COR-L47 (cell line): Measurements from ENCODE around the gene ZNF143.
A peak's percentile ranks its signal among the peaks of the same experiment; 100 is the strongest.
"Not testable (repeated sequence)": the region's sequence is repeated elsewhere in the genome, so short reads cannot be mapped to it uniquely, and the experiment has no call there.

Experiments used
- DNase-seq: peaks from one replicate; lab custom pipeline; 2025; lab: John Stamatoyannopoulos, UW

Gene ZNF143

DNA sequence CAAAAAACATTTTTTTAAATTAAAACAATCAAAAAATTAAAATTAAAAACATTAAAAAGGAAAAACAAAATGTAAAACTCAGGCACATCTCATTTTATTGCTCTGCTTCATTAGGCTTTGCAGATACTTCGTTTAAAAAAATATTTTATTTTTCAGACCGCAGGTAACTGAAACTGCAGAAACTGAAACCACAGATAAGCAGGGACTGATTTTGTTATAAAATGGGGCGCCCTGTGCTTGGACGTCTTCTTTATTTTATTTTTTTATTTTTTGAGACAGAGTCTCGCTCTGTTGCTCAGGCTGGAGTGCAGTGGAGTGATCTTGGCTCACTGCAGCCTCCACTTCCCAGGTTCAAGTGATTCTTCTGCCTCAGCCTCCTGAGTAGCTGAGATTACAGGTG, 88.4 kb downstream of the ZNF143 start:
- not testable (repeated sequence) for DNase-seq

DNA sequence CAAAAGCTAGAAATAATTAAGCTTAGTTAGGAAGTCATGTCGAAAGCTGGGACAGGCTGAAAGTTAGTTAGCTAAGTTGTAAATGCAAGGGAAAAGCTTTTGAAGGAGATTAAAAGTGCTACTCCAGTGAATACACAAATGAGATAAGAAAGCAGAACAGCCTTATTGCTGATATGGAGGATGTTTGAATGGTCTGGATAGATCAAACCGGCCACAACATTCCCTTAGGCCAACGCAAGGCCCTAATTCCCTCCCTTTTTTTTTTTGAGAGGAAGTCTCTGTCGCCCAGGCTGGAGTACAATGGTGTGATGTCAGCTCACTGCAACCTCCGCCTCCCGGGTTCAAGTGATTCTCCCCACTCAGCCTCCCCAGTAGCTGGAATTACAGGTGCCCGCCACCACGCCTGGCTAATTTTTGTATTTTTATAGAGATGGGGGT, 89.4 kb downstream of the ZNF143 start:
- no peak for DNase-seq

DNA sequence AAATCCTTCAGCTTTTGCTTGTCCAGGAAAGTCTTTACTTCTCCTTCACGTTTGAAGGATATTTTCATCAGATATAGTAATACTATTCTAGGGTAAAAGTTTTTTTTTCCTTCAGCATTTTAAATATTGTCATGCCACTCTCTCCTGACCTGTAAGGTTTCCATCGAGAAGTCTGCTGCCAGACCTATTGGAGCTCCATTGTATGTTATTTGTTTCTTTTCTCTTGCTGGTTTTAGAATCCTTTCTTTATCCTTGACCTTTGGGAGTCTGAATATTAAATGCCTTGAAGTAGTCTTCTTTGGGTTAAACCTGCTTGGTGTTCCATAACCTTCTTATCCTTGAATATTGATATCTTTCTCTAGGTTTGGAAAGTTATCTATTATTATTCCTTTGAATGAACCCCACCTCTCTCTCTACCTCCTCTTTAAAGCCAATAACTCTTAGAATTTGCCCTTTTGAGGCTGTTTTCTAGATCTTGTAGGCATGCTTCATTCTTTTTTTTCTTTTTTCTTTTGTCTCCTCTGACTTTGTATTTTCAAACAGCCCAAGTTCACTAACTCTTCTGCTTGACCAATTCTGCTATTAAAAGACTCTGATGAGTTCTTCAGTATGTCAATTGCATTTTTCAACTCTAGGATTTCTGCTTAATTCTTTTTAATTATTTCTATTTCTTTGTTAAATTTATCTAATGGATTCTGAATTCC, 100.6 kb downstream of the ZNF143 start:
- no peak for DNase-seq

DNA sequence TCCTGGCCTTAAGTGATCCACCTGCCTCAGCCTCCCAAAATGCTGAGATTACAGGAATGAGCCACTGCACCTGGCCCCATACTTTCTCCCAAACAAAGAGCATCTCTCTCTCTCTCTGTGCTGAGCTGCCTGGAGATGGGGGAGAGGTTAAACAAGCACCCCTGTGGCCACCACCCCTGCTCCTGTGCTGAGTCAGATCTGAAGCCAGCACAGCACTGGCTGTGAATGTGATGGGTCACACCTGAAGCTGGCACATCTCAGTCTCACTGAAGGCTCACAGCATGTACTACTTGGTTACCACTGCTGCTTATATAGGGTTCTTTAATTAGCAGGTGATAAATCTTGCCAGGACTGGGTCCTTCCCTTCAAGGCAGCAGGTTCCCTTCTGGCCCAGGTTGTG, 101.9 kb downstream of the ZNF143 start:
- DNase-seq: no peak

DNA sequence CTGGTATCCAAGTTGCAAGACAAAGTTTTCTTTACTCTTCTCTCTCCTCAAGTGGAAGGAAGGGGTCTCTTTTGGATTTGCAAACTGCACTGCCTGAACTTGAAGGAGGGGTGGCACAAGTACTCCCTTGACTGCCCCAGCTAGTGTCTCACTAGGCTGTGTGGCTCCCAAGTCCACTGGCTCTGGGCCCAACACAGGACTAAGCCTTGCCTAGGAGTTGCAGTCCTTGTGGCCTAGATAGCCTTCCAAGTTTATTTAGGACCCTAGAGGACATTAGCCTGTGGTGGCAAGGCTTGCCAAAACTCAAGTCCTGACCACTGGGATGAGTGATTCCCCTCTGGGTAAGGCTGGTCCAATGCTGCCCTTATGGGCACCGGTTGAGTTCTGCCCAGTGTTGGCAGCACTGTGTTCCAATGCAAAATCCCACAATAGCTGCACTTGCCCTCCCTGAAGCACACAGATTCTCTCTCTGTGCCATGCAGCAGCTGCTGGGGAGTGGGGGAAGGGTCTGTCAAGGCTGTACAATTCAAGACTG, 102.5 kb downstream of the ZNF143 start:
- DNase-seq: no peak

DNA sequence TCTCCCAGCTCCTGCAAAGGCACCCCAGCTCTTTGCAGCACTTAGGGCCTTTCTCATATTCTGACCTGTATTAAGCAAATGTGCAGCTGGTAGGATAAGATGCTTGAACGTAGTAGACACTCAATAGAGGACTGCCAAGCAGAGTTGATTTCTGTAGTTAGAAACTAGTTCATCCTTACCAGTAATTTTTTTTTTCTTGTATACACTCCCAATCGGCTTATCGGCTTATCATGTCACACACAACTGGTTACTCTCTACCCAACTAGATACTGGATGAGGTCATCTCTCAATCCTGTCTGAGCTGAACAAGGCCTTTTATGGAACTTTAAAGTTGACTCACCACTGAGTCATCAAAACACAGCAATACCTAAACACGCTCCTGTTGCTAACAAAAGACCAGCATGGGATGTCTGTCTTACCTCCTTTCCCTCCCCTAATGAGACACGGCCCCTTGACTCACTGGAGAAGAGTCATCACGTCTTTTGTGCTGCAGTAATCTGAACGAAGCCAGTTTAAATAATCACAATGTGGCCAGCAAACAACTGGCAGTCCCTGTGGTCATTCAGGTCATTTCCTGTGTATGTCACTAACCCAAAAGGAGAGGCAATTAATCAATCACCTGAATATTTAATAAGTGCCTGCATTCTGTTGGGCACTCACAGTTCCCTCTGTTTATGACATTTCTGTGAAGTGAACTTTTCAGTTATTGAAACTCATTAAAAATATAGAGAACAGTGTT, 105.2 kb downstream of the ZNF143 start:
- DNase-seq: peak; percentile 56

DNA sequence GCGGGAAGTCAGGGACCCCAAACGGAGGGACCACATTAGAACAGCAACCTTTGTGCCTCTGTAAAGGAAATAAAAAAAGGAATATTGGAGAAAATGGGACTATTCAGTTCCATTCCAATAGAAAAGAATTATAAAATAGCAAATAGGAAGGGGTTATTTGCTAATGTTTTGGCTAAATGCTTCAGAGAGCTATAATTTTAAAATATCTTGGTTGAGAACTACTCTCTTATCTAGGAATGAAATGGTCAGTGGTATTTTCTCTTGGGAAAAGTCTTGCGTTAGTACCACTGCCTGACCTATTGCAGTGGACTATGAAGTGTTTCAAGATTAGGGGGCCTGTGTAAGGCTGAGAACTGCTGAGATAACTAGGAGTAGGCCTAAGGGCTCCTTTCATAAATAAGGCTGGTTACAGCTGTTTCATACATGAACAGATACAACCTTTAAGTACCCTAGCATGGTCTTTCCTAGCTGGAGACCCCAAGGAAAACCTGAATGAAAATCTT, 105.8 kb downstream of the ZNF143 start:
- no peak for DNase-seq

DNA sequence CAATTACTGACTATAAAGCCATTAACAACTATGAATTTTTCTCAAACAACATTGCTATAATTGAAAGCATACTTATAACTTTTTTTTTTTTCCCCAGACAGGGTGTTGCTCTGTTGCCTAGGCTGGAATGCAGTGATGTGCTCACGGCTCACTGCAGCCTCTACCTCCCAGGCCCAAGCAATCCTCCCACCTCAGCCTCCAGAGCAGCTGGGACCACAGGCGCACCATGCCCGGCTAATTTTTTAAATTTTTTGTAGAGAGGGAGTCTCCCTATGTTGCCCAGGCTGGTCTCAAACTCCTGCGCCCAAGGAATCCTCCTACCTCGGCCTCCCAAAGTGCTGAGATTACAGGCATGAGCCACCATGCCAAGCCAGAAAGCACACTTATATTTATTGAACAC, 106.6 kb downstream of the ZNF143 start:
- no peak for DNase-seq

DNA sequence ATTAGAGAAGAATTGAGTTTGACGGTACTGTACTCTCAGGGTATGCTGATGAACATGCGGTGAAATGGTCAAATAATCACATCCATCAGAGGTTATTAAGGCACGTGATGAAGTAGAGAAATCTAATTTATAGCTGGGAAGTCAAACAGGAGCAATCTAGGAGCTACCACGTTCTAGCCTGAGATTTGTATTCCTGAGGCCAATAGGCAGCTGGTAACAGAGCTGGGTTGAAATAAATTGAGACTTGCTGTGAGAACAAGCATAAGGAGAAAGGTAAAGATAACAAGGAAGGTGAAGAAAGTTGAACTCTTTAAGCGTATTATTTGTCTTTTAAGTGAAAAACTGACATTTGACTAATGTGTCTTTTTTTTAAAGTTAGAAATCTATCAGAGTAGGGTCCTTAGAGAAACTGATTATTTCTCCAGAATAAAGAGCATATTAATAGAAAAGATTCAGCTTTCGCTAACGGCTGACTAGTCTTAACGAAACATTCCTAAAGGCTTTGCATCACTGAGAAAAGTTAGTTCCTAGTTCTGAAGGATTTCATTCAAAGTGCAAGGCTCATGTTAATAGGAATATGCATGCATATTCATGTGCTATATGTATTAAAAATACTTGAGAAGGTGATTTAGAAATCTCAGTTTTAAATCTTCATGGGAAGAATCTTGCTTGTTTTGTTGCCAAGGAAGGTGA, 107.5 kb downstream of the ZNF143 start:
- no peak for DNase-seq

DNA sequence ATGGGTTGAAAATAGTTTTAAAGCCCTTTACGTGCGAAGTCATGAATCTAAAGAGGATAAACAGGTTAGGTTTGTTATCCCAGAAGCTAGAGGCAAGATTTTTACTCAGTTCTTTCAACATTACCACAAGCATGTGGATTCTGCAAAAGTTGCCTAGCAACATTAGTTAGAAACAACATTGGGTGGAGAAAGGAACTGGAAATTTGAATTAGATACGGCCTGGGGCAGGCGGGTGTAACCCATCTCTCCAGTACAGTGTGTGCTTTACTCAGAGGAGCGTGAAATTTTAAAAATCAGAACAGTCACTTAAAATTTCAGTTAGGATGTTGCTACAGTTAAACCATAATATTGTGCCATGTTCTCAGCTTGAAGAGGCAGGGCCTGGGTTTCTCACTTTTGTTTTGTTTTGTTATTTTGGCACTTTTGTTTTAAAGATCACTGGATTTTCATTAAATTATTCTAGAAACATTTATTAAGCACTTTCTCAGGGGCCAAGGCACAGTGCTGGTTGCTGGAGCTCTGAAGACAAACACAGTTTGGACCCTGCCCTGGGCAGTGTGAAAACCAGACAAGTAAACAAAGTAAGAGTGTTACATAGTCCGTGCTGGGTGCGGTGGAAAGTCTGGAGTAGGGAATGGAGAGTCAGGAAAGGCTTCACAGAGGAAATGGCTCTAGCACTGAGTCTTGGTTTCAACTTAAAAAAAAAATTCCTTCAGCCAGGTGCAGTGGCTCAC, 108.2 kb downstream of the ZNF143 start:
- peak; percentile 13 for DNase-seq

DNA sequence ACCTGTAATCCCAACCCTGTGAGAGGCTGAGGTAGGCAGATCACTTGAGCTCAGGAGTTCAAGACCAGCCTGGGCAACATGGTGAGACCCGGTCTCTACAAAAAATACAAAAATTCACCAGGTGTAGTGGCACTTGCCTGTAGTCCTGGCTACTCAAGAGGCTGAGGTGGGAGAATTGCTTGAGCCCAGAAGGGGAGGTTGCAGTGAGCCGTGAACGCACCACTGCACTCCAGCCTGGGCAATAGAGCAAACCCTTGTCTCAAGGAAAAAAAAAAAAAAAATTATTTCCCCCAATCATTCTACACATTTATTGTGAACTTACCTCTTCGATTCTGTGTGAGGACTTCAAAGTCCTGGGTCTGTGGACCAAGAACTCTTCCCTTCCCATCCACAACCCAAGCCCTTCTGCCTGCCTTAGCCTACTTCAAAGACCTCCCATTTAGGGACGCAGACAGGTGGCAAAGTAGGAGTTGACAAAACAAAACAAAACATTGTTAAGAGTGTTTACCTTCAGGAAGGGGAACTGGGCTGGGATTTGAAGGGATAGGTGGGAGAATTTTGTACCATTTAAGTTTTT, 108.9 kb downstream of the ZNF143 start:
- no peak for DNase-seq

DNA sequence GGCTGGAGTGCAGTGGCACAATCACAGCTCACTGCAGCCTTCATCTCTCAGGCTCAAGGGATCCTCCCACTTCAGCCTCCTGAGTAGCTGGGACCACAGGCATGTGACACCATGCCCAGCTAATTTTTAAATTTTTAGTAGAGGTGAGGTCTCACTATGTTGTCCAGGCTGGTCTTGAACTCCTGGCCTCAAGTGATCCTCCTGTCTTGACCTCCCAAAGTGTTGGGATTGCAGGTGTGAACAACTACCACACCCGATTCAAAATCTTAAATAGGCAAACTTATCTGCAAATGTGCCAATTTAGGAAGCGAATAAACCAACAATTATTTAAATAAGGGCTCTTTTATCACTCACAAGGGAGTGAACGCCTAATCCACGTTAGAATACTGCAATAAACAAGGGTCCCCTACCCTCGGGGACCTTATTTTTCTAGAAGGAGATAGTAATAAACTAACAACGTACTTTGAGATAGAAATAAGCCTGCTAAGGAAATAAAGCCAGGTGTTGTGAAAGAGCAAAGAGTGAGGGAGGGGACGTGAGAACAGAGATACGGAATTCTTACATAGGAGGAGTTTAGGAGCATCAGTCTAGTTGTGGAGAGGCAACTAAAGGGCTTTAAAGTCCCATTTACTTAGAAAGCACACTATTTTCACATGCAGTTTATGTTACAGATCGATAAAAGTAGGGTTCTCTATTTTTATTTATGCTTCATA, 109.7 kb downstream of the ZNF143 start:
- DNase-seq: no peak

DNA sequence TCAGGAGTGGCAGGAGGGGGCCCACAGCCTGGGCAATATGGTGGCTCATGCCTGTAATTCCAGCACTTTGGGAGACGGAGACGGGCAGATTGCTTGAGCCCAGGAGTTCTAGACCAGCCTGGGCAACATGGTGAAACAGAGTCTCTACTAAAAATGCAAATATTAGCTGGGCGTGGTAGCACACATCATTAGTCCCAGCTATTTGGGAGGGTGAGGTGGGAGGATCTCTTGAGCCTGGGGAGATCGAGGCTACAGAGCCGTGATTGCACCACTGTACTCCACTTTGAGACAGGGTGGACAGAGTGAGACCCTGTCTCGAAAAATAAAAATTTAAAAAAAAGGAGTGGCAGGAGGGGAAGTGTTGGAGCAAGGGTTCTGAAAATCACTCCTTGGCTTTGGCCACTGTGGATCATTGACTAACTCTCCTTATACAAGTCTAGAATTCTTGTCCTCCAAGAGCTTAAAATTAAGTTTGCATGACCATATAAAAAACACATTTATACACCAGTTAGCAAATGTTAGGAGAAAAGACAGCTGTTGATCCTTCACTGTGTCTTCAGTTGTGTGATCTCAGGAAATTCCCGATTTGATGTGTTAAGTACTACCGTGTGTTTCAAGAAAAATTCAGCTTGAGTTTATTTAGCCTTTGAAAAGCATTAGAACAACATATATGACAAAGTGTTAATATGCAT, 110.4 kb downstream of the ZNF143 start:
- DNase-seq: no peak

DNA sequence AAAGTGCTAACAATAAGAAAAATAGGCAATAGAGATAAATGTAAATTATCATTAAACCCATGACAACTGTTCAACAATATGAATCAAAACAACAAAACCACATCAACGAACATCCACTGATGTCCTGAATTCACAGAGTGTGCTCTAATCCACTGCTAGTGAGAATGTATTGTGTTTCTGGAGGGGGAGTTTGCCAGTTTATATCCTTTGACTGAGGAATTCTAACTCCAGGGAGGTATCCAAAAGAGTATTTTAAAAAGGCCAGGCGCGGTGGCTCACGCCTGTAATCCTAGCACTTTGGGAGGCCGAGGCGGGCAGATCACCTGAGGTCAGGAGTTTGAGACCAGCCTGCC, 110.9 kb downstream of the ZNF143 start:
- DNase-seq: no peak

DNA sequence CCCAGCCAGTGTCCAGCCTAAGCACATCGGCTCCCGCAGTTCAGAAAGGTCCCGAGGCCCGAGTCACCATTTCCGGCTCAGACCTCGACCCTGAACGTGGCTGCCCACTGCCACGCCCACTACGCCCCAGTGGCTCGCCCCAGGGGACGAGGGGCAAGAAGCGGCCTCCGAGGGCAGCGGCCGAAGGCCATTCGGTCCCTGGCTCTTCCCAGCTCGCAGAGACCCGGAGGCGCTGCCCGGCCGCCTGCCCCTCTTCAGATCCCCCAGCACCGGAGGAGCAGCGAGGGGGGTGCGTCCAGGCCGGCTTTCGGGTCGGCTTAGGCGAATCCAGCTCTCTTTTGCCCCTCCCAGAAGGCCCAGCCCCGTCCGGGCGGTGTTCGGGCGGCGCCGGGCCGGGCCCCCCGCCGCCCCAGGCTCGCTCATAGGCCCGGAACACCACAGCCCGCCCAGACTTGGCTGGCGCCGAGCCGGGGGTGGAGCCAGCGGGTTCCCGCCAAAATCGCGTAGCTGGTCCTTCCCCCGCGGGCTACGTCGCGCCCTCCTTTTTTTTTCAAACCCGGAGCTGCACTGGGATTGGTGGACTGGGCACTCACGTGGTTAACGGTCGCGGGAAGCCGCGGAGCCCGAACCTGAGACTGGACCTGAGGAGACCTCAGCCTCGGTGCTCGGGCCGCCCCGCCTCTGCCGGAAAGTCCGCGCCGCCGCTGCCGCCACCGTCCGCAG, 112.4 kb downstream of the ZNF143 start, which contains the start of gene WEE1:
TSS of gene WEE1 (plus strand) at position 619 of the 723 bp plus-strand sequence. CDS start 264 bp downstream, outside the sequence.
- DNase-seq: peak; percentile 98

DNA sequence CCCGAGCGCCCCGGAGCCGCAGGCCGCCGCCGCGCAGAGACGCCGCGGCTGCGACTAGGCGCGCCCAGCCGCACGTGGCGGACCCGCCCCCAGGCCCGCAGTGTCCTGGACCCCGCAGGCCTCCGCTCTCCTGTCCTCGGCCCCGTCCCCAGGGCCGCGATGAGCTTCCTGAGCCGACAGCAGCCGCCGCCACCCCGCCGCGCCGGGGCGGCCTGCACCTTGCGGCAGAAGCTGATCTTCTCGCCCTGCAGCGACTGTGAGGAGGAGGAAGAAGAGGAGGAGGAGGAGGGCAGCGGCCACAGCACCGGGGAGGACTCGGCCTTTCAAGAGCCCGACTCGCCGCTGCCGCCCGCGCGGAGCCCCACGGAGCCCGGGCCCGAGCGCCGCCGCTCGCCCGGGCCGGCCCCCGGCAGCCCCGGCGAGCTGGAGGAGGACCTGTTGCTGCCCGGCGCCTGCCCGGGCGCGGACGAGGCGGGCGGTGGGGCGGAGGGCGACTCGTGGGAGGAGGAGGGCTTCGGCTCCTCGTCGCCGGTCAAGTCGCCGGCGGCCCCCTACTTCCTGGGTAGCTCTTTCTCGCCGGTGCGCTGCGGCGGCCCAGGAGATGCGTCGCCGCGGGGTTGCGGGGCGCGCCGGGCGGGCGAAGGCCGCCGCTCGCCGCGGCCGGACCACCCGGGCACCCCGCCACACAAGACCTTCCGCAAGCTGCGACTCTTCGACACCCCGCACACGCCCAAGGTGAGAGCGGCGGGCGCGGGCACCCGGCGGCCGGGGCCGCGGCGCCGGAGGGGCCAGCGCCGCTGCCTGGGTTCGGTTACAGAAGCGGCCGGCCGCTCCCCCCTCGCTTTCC, 113.2 kb downstream of the ZNF143 start:
- no peak for DNase-seq

DNA sequence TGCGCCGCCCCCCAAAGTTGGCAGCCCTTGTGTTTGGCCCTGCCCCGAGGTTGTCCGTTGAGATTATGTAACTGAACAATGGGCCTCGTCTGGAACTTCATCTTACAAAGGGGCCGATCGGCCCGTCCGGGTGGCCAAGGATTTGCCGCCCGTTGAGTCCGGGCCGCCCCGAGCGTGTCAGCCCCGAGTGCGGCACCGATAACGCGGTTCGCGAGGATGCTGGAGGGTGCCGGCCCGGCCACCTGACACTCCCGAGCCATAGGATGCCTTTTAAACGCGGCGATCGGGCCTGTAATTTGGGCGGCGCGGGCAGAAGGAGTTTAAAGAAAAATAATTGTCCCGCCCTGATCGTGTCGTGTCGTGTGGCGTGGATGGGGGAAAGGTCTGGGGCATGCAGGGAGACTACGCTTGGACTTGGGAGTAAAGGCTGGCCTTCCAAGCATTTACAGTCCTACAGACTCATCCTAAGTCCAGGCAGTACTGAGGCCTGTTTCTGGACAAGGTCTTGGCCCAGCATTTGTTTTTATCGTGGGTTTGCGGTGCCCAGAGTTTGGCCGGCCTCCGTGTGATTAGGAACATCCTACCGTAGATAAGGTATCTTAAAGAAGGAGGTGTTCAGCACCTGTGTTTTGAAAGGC, 113.9 kb downstream of the ZNF143 start:
- no peak for DNase-seq
